GM21526 (cell line): Measurements from ENCODE around the gene CHAMP1.

ENCODE experiments used
- ATAC-seq: cut with Tn5 transposase; IDR thresholded peaks from one replicate; pipeline ENCODE4 v1.9.1; 2021; ENCODE audit warnings: moderate library complexity; ENCODE audit not compliant: unreplicated experiment, low FRiP score

Gene CHAMP1

DNA sequence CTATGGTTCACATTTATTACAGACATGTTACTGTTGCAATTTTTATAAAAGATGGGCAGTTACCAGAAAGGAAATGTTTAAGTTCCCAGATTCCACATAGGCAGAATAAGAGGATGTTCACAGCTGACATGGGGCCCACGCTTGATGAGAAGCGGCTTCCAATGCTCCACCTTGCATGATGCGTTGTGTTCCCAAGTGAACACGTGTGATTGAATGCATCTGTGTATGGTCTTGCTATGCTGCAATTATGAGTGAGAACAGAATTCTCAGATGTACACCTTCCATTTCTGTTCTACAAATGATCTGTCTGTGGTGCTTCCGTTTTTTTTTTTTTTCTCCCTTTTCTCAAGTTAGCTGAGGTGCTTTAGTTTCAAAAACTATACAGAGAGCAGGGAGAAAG lies 17.4 kb upstream of the CHAMP1 start:
- ATAC-seq: no peak

DNA sequence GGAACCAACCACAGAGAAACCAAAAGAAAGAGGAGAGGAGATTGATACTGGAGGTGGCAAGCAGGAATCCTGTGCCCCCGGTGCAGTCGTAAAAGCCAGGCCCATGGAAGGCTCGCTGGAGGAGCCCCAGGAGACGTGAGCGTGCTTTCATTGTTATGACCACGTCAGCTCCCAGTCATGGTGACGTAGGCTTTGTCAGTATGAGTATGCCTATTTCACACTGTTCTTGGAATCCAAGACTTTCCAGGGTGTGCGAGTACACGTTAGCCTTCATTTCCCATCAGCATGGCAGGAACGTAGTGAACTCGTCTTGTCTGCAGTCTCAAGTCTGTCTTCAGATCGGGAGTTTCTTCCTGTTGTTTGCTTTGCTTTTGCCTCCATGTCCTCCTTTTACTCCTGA lies 15.4 kb upstream of the CHAMP1 start:
- ATAC-seq: no peak

GRCh38 chr13:114299604-114300305 lies 14.5 kb upstream of the CHAMP1 start:
- no peak for ATAC-seq

GRCh38 chr13:114303700-114304327 lies 10.5 kb upstream of the CHAMP1 start:
- ATAC-seq: no peak

- ATAC-seq: no peak
These were observed 9.8 kb upstream of the CHAMP1 start for GRCh38 chr13:114304346-114305034.

DNA sequence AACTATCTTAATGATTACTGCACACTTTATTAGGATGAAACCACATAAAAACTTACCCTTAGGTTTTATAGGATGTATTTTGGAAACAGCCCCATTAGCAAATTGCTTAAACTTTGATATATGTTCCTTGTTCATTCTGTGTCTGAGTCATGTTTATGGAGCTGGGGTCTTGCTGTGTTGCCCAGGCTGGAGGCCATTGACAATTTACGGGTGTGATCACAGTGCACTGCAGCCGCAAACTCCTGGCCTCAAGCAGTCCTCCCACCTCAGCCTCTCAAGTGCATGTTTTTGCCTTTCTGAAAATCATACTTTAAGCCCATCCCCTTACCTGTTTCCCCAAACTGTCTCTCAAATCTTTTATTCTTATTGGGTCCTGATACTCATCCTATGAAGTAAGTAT lies 5.2 kb upstream of the CHAMP1 start:
- ATAC-seq: no peak

DNA sequence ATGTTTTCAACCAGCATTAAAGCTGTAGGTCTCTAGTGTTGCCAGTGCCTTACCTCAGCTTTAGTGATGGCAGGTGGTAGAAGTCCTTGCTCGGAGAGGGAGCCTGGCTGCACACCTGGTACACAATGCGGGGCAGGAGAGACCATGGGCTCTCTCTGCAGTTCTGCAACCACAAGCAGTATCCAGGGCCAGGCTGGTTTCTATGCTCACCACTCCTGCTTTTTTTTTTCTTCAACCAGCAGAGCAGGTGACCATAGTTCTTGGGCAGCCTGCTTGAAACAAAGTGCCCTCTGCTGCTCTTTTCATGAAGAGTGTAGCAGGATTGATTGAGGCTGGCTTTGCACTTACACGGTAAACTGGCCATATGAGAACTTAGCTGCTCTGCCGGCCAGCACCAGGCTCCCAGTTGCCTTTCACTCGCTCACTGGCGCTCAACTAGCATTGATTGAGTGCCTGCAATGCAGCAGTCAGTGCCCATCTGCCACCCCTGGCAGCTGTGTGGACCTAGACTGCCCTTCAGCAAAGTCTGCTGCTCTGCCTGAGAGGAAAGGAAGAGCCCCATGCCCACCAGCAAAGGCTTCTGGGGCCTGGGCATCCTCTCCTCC lies 4.4 kb upstream of the CHAMP1 start:
- ATAC-seq: no peak

DNA sequence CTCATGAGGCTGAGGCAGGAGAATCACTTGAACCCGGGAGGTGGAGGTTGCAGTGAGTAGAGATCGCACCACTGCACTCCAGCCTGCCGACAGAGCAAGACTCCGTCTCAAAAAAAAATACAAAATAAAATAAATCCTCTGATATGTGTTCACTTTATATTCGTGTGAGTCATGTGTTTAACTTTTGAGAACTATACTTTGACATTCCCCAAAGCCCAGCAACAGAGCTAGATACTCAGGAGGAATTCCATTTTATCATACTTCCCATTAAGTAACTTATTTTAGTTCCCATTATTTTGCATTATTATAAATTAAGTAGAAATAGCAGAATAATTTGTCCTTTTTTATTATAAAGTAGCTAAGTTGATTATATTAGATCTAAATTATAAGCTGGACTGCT lies 3.3 kb upstream of the CHAMP1 start:
- ATAC-seq: no peak

GRCh38 chr13:114311387-114311786 lies 2.9 kb upstream of the CHAMP1 start:
- no peak for ATAC-seq

DNA sequence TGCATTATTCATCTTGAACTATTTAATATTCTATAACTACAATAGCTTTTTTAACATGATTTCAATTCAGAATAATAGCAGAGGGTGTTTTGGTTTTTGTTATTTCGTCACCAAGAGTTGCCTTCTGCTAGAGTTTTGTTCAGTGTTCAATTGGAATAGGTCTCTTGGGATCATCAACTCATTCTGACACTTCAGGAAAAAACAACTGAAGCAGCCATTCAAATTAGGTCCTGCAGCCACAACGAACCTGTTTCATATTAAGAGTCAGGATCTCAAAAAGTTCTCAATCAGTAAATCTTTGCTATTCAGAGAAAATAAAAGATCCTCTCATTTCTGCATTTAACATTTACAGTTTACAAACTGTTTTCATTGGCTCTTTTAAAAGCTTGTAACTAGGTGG lies 2.4 kb upstream of the CHAMP1 start:
- ATAC-seq: no peak

GRCh38 chr13:114313061-114313860 lies 1.0 kb upstream of the CHAMP1 start:
- ATAC-seq: peak; percentile 32

DNA sequence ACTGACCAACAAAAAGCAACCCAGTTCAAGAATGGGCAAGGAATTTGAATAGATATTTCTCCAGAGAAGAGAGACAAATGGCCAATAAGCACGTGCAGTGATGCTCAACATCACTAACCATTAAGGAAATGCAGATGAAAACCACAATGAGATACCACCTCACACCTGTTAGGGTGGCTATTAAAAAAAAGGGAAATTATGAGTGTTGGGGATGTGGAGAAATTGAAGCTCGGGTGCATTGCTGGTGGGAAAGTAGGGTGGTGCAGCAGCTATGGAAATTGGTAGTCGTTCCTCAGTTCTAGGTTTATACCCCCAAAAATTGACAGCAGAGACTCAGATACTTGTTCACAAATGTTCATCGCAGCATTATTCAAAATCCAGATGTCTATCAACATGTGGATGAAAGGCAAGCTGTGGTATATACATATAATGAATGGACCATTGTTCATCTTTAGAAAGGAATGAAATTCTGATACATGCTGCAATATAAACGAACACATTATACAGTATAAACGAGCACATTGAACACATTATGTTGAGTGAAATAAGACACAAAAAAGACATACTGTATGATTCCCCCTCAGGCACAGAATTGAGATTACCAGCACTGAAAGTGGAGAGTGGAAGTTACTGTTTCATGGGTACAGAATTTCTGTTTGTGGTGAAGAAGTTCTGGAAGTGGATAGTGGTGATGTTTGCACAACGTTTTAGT lies 927 bp downstream of the CHAMP1 start:
- ATAC-seq: no peak

GRCh38 chr13:114318624-114319023 lies 4.3 kb downstream of the CHAMP1 start:
- no peak for ATAC-seq

GRCh38 chr13:114319441-114319913 lies 5.2 kb downstream of the CHAMP1 start:
- no peak for ATAC-seq

GRCh38 chr13:114320065-114320464 lies 5.8 kb downstream of the CHAMP1 start:
- ATAC-seq: no peak

- ATAC-seq: no peak
These were observed 7.0 kb downstream of the CHAMP1 start for GRCh38 chr13:114321256-114321655.

GRCh38 chr13:114323349-114323748 lies 9.0 kb downstream of the CHAMP1 start:
- no peak for ATAC-seq

DNA sequence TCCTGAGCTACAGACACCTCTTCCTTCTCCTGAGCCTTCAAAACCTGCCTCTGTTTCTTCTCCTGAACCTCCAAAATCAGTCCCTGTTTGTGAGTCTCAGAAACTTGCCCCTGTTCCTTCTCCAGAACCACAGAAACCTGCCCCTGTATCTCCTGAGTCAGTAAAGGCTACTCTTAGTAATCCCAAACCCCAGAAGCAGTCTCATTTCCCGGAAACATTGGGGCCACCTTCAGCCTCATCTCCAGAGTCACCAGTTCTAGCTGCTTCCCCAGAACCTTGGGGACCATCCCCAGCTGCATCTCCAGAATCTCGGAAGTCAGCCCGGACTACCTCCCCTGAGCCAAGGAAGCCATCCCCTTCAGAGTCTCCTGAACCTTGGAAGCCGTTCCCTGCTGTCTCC lies 10.0 kb downstream of the CHAMP1 start:
- ATAC-seq: no peak

DNA sequence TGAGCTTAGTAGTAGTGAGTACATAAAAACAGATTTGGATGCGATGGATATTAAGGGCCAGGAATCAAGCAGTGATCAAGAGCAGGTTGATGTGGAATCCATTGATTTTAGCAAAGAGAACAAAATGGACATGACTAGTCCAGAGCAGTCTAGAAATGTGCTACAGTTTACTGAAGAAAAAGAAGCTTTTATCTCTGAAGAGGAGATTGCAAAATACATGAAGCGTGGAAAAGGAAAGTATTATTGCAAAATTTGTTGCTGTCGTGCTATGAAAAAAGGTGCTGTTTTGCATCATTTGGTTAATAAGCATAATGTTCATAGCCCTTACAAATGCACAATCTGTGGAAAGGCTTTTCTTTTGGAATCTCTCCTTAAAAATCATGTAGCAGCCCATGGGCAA lies 11.4 kb downstream of the CHAMP1 start:
- ATAC-seq: no peak

GRCh38 chr13:114328034-114328433 lies 13.7 kb downstream of the CHAMP1 start:
- ATAC-seq: no peak
